Fibroblast of pulmonary artery (primary cell): ENCODE results near the gene TRIP11.

Source experiments
- DNase-seq: peaks from one replicate; pipeline ENCODE4 v3.0.0-alpha.2; 2010; ENCODE audit warnings: low read depth
- H3K4me3 ChIP-seq: replicated peaks from 2 replicates; pipeline ENCODE4 v1.5.1; 2011; ENCODE audit warnings: low read depth, mild to moderate bottlenecking, control low read depth, low read length, moderate library complexity
- CTCF ChIP-seq: IDR thresholded peaks from 2 replicates; pipeline ENCODE4 v1.5.1; 2011; ENCODE audit warnings: mild to moderate bottlenecking, control low read depth, low read length, inconsistent platforms; ENCODE audit errors: missing control alignments

The TRIP11 gene

GRCh38 chr14:91942128-91942527 lies 97.7 kb downstream of the TRIP11 start:
- no peak for TF ChIP-seq CTCF
- H3K4me3 ChIP-seq = no peak overlapping the region
- no peak for DNase-seq

- no peak for TF ChIP-seq CTCF
- H3K4me3 ChIP-seq = no peak overlapping the region
- no peak for DNase-seq
Observed at GRCh38 chr14:91940209-91940608, 99.7 kb downstream of the TRIP11 start.

- TF ChIP-seq CTCF = no peak
- DNase-seq = no peak
- H3K4me3 ChIP-seq = no peak overlapping the region
Observed at GRCh38 chr14:91935586-91935985, 104.3 kb downstream of the TRIP11 start.

- H3K4me3 ChIP-seq = no peak overlapping the region
- no peak for TF ChIP-seq CTCF
- DNase-seq = no peak
Observed at GRCh38 chr14:91934554-91935285, 105.1 kb downstream of the TRIP11 start.

GRCh38 chr14:91931478-91932088 lies 108.3 kb downstream of the TRIP11 start:
- DNase-seq = no peak
- H3K4me3 ChIP-seq = no peak overlapping the region
- TF ChIP-seq CTCF = no peak

GRCh38 chr14:91929700-91930099 lies 110.2 kb downstream of the TRIP11 start:
- TF ChIP-seq CTCF = no peak
- no peak overlapping the region for H3K4me3 ChIP-seq
- DNase-seq = peak; percentile 53

GRCh38 chr14:91927800-91928199 lies 112.1 kb downstream of the TRIP11 start:
- DNase-seq = no peak
- TF ChIP-seq CTCF = no peak
- no peak overlapping the region for H3K4me3 ChIP-seq
